Osteoblast (primary cell): ENCODE results near the gene P2RY6. TPM values are rescaled to one million over a fixed set of nuclear protein-coding genes. Genes with fewer than 3 reads are reported as not detected.

Experiments used
- DNase-seq: peaks from one replicate; pipeline ENCODE4 v3.0.0; 2011; ENCODE audit warnings: low spot score, mixed read lengths; ENCODE audit not compliant: insufficient read length; ENCODE audit errors: missing footprints
- H2AFZ ChIP-seq: 2 replicates; pipeline ENCODE4 v1.6.0; 2011; ENCODE audit warnings: mild to moderate bottlenecking, low read length
- H3K27ac ChIP-seq: 2 replicates; pipeline ENCODE4 v1.5.1; 2011; ENCODE audit warnings: mild to moderate bottlenecking, low read depth, low read length, moderate library complexity
- H3K27me3 ChIP-seq: 2 replicates; pipeline ENCODE4 v1.6.0; 2012; ENCODE audit warnings: mild to moderate bottlenecking, control low read depth, inconsistent platforms, low read length, moderate library complexity; ENCODE audit not compliant: insufficient read depth
- H3K36me3 ChIP-seq: 2 replicates; pipeline ENCODE4 v1.5.1; 2011; ENCODE audit warnings: mild to moderate bottlenecking, low read length, control low read depth, moderate library complexity; ENCODE audit not compliant: insufficient read depth
- H3K4me1 ChIP-seq: 2 replicates; pipeline ENCODE4 v1.5.1; 2011; ENCODE audit warnings: mild to moderate bottlenecking, low read length, control low read depth, moderate library complexity; ENCODE audit not compliant: insufficient read depth
- H3K4me2 ChIP-seq: 2 replicates; pipeline ENCODE4 v1.6.0; 2011; ENCODE audit warnings: mild to moderate bottlenecking, low read length; ENCODE audit not compliant: insufficient read depth
- H3K4me3 ChIP-seq: fragments of 200-600 bp; sonication (generic); 3 replicates; pipeline ENCODE4 v1.5.1; 2012; ENCODE audit warnings: mild to moderate bottlenecking, low read length, inconsistent platforms; ENCODE audit not compliant: insufficient read depth
- H3K79me2 ChIP-seq: 2 replicates; pipeline ENCODE4 v1.6.0; 2012; ENCODE audit warnings: mild to moderate bottlenecking, low read length, control low read depth, inconsistent platforms; ENCODE audit not compliant: insufficient read depth
- H3K9me3 ChIP-seq: 2 replicates; pipeline ENCODE4 v1.5.1; 2011; ENCODE audit warnings: low read depth, low read length, control low read depth
- H4K20me1 ChIP-seq: 2 replicates; pipeline ENCODE4 v1.6.0; 2012; ENCODE audit warnings: mild to moderate bottlenecking, low read length, control low read depth; ENCODE audit not compliant: insufficient read depth
- CTCF ChIP-seq: IDR thresholded peaks from 2 replicates; pipeline ENCODE4 v1.5.1; 2011; ENCODE audit warnings: mild to moderate bottlenecking, low read depth, low read length, moderate library complexity; ENCODE audit errors: extremely low read depth
- total RNA-seq: library from RNA; depleted of rRNA; stranded (reverse); fragments of >200 nt; gene quantifications from 2 replicates; pipeline ENCODE4 v1.2.3, GENCODE V29; 2012

The P2RY6 gene
- total RNA-seq, 1 donor: 0.72 TPM

DNA sequence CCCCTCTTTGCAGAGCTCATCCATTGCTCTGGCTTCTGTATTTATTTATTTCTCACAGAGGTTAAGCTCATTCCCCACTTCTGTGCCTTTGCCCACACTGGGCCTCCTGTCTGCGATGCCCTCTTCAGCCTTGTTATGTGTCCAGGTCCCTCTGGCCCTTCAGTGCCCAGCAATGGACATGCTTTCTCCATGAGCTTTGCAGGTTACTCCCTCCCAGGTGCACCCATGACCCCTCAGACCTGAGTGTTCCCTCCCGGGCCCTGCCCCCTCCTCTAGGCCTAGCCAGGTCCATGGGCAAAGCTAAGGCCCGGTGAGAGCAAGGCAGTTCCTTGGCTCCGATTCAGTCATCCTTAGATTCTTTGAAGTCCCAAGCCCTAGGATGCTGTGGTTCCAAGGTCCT, 18.4 kb downstream of the P2RY6 start:
- no peaks in the 10 kb centered on the region for H3K9me3 ChIP-seq
- no peak overlapping the region for H3K4me2 ChIP-seq
- H3K27ac ChIP-seq: no peak overlapping the region
- H3K4me1 ChIP-seq: peaks cover 32% of the 10 kb centered on the region
- H4K20me1 ChIP-seq: no peaks in the 10 kb centered on the region
- H3K36me3 ChIP-seq: no peaks in the 10 kb centered on the region
- H3K27me3 ChIP-seq: no peaks in the 10 kb centered on the region
- TF ChIP-seq CTCF: no peak
- no peaks in the 10 kb centered on the region for H3K79me2 ChIP-seq
- H2AFZ ChIP-seq: no peak overlapping the region
- no peak overlapping the region for H3K4me3 ChIP-seq
- DNase-seq: peak; percentile 48

DNA sequence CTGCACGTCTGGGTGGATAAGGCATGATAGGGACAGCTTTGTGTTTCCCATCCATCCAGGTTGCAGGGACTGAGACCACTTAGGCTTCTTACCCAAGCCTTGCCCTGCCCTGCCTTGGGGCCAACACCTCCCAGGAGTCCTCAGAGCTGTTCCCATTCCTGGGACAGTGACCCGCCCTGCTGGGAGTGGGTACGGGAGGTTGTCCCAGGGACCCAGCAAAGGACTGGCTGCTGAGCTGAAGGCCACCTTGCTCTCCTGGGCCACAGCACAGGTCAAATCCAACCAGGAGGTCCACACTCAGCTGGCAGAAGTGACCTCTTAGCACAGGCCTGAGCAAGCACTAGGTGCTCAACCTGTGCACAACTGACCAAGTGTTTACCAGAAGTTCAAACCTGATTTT, 19.1 kb downstream of the P2RY6 start:
- H3K79me2 ChIP-seq: no peaks in the 10 kb centered on the region
- no peak overlapping the region for H2AFZ ChIP-seq
- peaks cover 36% of the 10 kb centered on the region for H3K4me1 ChIP-seq
- H3K4me2 ChIP-seq: no peak overlapping the region
- peak; percentile 58 for DNase-seq
- TF ChIP-seq CTCF: no peak
- H3K9me3 ChIP-seq: no peaks in the 10 kb centered on the region
- no peaks in the 10 kb centered on the region for H3K27me3 ChIP-seq
- H3K4me3 ChIP-seq: no peak overlapping the region
- H3K27ac ChIP-seq: no peak overlapping the region
- peaks cover 3% of the 10 kb centered on the region for H4K20me1 ChIP-seq
- H3K36me3 ChIP-seq: no peaks in the 10 kb centered on the region

- Histone ChIP-seq H3K27ac (no peak overlapping the region), H3K9me3 (no peaks in the 10 kb centered on the region), H3K4me1 (peaks cover 36% of the 10 kb centered on the region), H3K27me3 (no peaks in the 10 kb centered on the region), H3K79me2 (no peaks in the 10 kb centered on the region), H3K4me2 (no peak overlapping the region), H3K4me3 (no peak overlapping the region), H2AFZ (no peak overlapping the region), H4K20me1 (peaks cover 3% of the 10 kb centered on the region), H3K36me3 (no peaks in the 10 kb centered on the region)
- peak; percentile 21 for DNase-seq
- TF ChIP-seq CTCF: no peak
Measured at GRCh38 chr11:73291781-73292524, 19.8 kb downstream of the P2RY6 start.

DNA sequence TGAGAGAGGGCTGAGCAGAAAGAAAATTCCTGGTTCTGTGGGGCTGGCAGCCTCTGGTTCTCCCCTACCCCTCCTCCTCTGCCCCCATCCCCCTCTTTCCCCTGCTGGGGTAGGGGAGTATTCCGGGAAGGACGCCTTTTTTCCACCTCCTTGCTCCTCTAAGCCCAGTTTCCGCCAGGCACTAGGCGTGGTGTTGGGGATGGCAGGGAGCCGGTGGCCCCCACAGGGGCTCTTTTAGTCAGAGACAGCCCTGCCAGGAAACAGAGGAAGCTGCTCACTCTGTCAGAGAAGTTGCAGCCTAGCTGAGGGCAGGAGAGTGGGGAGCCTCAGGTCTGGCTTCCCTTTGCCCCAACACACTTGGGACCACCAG, 20.4 kb downstream of the P2RY6 start:
- Histone ChIP-seq H3K4me2 (no peak overlapping the region), H3K4me1 (peaks cover 36% of the 10 kb centered on the region), H3K36me3 (no peaks in the 10 kb centered on the region), H3K27ac (no peak overlapping the region), H2AFZ (no peak overlapping the region), H3K9me3 (no peaks in the 10 kb centered on the region), H3K79me2 (no peaks in the 10 kb centered on the region), H3K4me3 (no peak overlapping the region), H3K27me3 (no peaks in the 10 kb centered on the region), H4K20me1 (peaks cover 3% of the 10 kb centered on the region)
- no peak for TF ChIP-seq CTCF
- peak; percentile 87 for DNase-seq
